ENCODE data around the gene AHCYL1.
"Not testable (repeated sequence)": the region's sequence is repeated elsewhere in the genome, so short reads cannot be mapped to it uniquely, and the experiment has no call there.

The AHCYL1 gene

GRCh38 chr1:109984456-109985246 is at the start of gene AHCYL1:
Gene AHCYL1 (plus strand): TSS chr1:109984765. CDS start chr1:109985053, 288 bp downstream.
- DNase-seq, result peak; percentile 99

GRCh38 chr1:109935451-109935900 is 49.1 kb upstream of the AHCYL1 start:
- DNase-seq, result peak; percentile 98

GRCh38 chr1:109937738-109938137 is 46.8 kb upstream of the AHCYL1 start:
- DNase-seq, result peak; percentile 27

GRCh38 chr1:109938556-109938955 is 46.0 kb upstream of the AHCYL1 start:
- DNase-seq, result no peak

- no peak for DNase-seq
Observed at GRCh38 chr1:109942434-109942833, 42.1 kb upstream of the AHCYL1 start.

- DNase-seq, result no peak
Observed at GRCh38 chr1:109944541-109944940, 40.0 kb upstream of the AHCYL1 start.

- no peak for DNase-seq
Observed at GRCh38 chr1:109946511-109946910, 38.1 kb upstream of the AHCYL1 start.

- DNase-seq, result peak; percentile 47
Observed at GRCh38 chr1:109947582-109948284, 36.8 kb upstream of the AHCYL1 start.

GRCh38 chr1:109948285-109948630 is 36.3 kb upstream of the AHCYL1 start:
- peak; percentile 30 for DNase-seq

- no peak for DNase-seq
Observed at GRCh38 chr1:109950038-109950437, 34.5 kb upstream of the AHCYL1 start.

GRCh38 chr1:109950509-109950908 is 34.1 kb upstream of the AHCYL1 start:
- peak; percentile 54 for DNase-seq

- not testable (repeated sequence) for DNase-seq
Observed at GRCh38 chr1:109951501-109951900, 33.1 kb upstream of the AHCYL1 start.

GRCh38 chr1:109954041-109954512 is 30.5 kb upstream of the AHCYL1 start:
- DNase-seq, result no peak

GRCh38 chr1:109959632-109959973 is 25.0 kb upstream of the AHCYL1 start:
- no peak for DNase-seq

GRCh38 chr1:109959974-109960744 is 24.4 kb upstream of the AHCYL1 start:
- DNase-seq, result peak; percentile 93

GRCh38 chr1:109960745-109961094 is 23.8 kb upstream of the AHCYL1 start:
- no peak for DNase-seq

GRCh38 chr1:109963864-109964263 is 20.7 kb upstream of the AHCYL1 start:
- no peak for DNase-seq

GRCh38 chr1:109969146-109969829 is 15.3 kb upstream of the AHCYL1 start:
- peak; percentile 61 for DNase-seq

GRCh38 chr1:109969907-109970306 is 14.7 kb upstream of the AHCYL1 start:
- no peak for DNase-seq

- no peak for DNase-seq
Observed at GRCh38 chr1:109971559-109971958, 13.0 kb upstream of the AHCYL1 start.

GRCh38 chr1:109974191-109974590 is 10.4 kb upstream of the AHCYL1 start:
- DNase-seq, result no peak

- no peak for DNase-seq
Observed at GRCh38 chr1:109975718-109976117, 8.8 kb upstream of the AHCYL1 start.

GRCh38 chr1:109976762-109977161 is 7.8 kb upstream of the AHCYL1 start:
- DNase-seq, result no peak
